HEK293T (cell line): ENCODE results near the gene ZIC2.

ENCODE experiments used
- CTCF ChIA-PET: fragments of 350-600 bp; formaldehyde crosslinking; extraction: SDS; loops from one replicate; lab custom pipeline; 2021; ENCODE audit warnings: antibody characterized with exemption, inconsistent platforms; lab: Yijun Ruan, JAX
- POLR2A ChIA-PET: fragments of 350-600 bp; formaldehyde crosslinking; extraction: SDS; loops from one replicate; lab custom pipeline; 2020; ENCODE audit warnings: antibody characterized with exemption, inconsistent platforms; lab: Yijun Ruan, JAX
- DNase-seq: peaks from one replicate; pipeline ENCODE4 v3.0.0; 2012; ENCODE audit warnings: mixed read lengths; ENCODE audit errors: extremely low spot score
- ARNT ChIP-seq: fragments of 450-650 bp; IDR thresholded peaks from 2 replicates; pipeline ENCODE4 v1.6.1; 2017; ENCODE audit warnings: mild to moderate bottlenecking
- BHLHE40 ChIP-seq: fragments of 450-650 bp; IDR thresholded peaks from 2 replicates; pipeline ENCODE4 v1.6.1; 2016; ENCODE audit warnings: mild to moderate bottlenecking, moderate library complexity, borderline replicate concordance
- CTBP1 ChIP-seq: fragments of 450-650 bp; IDR thresholded peaks from 2 replicates; pipeline ENCODE4 v1.6.1; 2016; ENCODE audit warnings: borderline replicate concordance
- ELF4 ChIP-seq: fragments of 450-650 bp; IDR thresholded peaks from 2 replicates; pipeline ENCODE4 v1.6.1; 2017; ENCODE audit warnings: antibody characterized with exemption
- FOXA1 ChIP-seq: fragments of 450-650 bp; IDR thresholded peaks from 2 replicates; pipeline ENCODE4 v1.6.1; 2016; ENCODE audit warnings: mild to moderate bottlenecking
- FOXK2 ChIP-seq: fragments of 450-650 bp; IDR thresholded peaks from 2 replicates; pipeline ENCODE4 v1.6.1; 2016; ENCODE audit warnings: mild to moderate bottlenecking
- FOXM1 ChIP-seq: fragments of 450-650 bp; IDR thresholded peaks from 2 replicates; pipeline ENCODE4 v1.6.1; 2017; ENCODE audit warnings: mild to moderate bottlenecking, borderline replicate concordance
- HDGF ChIP-seq: fragments of 450-650 bp; IDR thresholded peaks from 2 replicates; pipeline ENCODE4 v1.6.1; 2017; ENCODE audit warnings: antibody characterized with exemption, borderline replicate concordance
- L3MBTL2 ChIP-seq: fragments of 450-650 bp; conservative IDR thresholded peaks from 2 replicates; pipeline ENCODE4 v1.6.1; 2016; ENCODE audit warnings: mild to moderate bottlenecking
- LEF1 ChIP-seq: fragments of 450-650 bp; IDR thresholded peaks from 2 replicates; pipeline ENCODE4 v1.6.1; 2017; ENCODE audit warnings: mild to moderate bottlenecking, borderline replicate concordance
- NFRKB ChIP-seq: fragments of 450-650 bp; IDR thresholded peaks from 2 replicates; pipeline ENCODE4 v1.6.1; 2016; ENCODE audit warnings: mild to moderate bottlenecking, moderate library complexity
- SP1 ChIP-seq: fragments of 450-650 bp; IDR thresholded peaks from 2 replicates; pipeline ENCODE4 v1.6.1; 2017
- SUZ12 ChIP-seq: fragments of 450-650 bp; IDR thresholded peaks from 2 replicates; pipeline ENCODE4 v1.6.1; 2016; ENCODE audit warnings: mild to moderate bottlenecking
- TARDBP ChIP-seq: fragments of 450-650 bp; IDR thresholded peaks from 2 replicates; pipeline ENCODE4 v1.6.1; 2016
- ZNF384 ChIP-seq: fragments of 450-650 bp; IDR thresholded peaks from 2 replicates; pipeline ENCODE4 v1.6.1; 2016
- TF ChIP-seq, protein P1 (sequence below): fragments of 450-650 bp; IDR thresholded peaks from 2 replicates; pipeline ENCODE4 v1.6.1; 2016

ZIC2 gene

DNA sequence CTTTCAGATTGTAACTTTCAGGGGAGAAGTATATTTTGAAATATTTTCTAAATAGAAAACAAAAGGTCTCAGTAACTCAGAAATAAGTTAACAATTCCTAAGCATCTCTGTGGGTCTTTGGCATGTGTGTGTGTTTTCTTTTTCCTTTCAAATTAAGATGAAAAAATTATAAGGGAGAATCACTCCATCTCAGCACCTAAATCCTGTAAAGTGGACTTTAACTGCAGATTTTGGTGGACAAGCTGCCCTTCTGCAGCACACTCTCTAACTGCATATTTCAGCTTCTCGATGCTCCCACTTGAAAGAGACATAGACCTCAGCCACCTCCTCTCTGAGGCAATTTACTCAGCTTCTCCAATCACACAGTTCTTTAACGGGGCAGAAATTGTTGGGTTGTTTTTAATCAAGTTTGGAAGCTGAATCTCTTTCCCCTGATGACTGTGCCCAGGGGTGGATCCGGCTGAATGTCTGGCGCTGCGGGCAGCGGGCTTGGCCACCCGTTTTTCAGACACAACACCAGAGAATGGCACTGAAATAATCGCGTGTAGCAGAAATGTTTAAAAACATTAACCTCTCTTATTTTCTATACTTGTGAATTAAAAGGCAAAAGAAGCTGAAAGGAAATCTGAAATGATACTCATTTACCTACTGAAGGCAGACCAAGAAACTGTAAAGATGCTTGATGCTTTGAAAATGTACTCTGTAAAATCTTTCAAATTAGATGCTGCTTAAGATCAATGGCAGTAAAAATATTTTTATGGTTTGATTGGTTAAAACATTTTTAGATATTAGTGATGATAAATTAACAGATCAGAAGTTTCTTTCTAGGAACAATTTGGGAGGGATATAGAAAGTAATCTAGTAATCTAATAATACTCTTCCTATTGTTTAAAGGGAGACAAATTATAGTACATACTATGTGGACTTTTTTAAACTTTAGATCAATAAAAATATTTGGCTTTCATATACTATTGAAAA is 12.4 kb downstream of the ZIC2 start:
- TF ChIP-seq ELF4 = no peak
- no peak for TF ChIP-seq FOXK2
- TF ChIP-seq BHLHE40 = no peak
- TF ChIP-seq SP1 = no peak
- TF ChIP-seq FOXM1 = no peak
- no peak for TF ChIP-seq LEF1
- TF ChIP-seq SUZ12 = no peak
- no peak for TF ChIP-seq ZNF384
- no peak for TF ChIP-seq FOXA1
- TF ChIP-seq TARDBP = no peak
- no peak for TF ChIP-seq HDGF
- no peak for TF ChIP-seq ARNT
- TF ChIP-seq, protein P1, sequence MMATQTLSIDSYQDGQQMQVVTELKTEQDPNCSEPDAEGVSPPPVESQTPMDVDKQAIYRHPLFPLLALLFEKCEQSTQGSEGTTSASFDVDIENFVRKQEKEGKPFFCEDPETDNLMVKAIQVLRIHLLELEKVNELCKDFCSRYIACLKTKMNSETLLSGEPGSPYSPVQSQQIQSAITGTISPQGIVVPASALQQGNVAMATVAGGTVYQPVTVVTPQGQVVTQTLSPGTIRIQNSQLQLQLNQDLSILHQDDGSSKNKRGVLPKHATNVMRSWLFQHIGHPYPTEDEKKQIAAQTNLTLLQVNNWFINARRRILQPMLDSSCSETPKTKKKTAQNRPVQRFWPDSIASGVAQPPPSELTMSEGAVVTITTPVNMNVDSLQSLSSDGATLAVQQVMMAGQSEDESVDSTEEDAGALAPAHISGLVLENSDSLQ = no peak
- TF ChIP-seq NFRKB = no peak
- no peak for TF ChIP-seq L3MBTL2
- no peak for DNase-seq
- POLR2A ChIA-PET = interaction anchor here (1.1 to 6.2 kb wide), 2 partner anchors 13 to 23 kb away, joined by 3 to 37 read pairs; partner anchors contain the start of genes ZIC2 and ZIC5
- CTCF ChIA-PET = no interaction called here

DNA sequence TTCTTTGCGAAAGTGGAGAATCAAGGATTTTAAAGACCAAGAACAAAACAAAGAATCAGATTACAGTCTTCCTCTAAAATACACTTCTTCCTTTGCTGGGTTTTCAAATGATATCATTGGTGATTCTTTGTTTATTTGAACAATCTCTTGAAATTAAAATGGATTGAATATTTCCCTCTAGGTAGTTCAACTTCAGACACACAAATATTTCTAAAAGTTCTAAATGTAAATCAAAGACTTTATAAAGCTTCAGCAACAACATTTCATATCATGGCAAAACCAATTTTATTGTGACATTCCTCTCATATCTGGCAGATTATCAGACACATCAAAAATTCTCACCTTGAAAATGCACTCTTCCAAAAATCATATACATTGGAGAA is 13.0 kb downstream of the ZIC2 start:
- ChIA-PET POLR2A (interaction anchor here (6.2 kb wide), 1 partner anchor 24 kb away, joined by 37 read pairs; the partner anchor contains the start of gene ZIC5), CTCF (no interaction called here)
- DNase-seq = no peak
- TF ChIP-seq L3MBTL2 = no peak

DNA sequence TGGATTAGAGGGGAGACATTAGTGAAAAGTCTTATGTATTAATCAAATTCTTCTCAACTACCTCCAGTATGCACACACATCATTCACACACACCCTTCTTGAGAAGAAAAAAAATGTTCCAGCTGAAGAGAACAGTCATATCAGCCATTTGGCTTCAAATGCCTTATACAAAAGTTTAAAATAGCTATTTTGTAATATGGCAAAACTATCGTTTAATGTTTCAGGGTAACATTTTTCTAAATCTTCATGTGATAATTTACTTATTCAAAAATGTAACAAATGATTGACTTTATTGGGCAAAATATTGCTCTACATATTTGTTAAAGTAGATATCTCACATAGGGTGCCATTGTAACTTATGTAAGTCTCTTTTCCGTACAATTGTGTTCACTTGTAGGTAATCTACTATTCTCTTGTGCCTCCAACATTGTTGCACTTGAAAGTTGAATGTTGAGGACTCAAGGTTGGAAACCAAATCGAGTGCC is 13.6 kb downstream of the ZIC2 start:
- POLR2A ChIA-PET = no interaction called here

DNA sequence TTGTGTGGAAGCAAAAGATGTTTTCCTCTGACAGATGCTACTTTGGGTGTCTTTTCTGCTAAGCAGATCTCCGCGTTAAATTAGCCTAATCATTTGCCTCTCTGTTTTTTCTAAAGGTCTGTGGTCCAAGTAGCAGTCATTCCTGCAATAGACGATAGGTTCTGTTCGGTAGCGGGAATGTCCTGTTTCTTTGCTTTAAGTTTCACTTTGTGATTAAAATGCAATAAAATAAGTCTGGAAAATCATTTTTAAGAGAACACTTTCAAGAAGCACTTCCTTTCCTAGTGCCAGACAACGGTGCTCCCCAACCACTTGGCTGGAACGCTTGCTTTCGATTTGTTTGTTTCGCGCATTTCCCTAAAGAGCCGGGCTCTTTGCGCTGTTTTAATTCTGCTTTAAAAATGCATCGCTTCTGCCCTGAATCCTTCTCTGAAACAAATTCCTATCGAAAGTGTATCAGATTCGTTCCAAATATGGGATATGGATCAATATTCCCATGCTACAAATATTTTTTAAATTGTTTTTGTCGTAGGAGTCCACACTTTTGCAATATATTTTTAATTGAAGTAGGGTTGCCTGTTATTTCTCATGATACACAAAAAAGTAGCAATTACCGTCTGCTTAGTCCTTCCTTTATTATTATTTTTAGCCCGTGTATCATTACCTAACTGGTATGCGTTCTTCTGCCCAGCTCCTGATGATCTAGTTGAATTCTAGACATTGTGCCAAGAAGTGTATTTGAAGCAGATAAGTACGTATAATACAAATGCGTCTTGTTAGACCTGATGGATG is 14.2 kb downstream of the ZIC2 start:
- ChIA-PET CTCF (no interaction called here), POLR2A (interaction anchor here (0.9 kb wide), 1 partner anchor 12 kb away, joined by 3 read pairs; no protein-coding TSS in a partner anchor)
- TF ChIP-seq FOXA1 (no peak), BHLHE40 (no peak), SP1 (no peak), ZNF384 (no peak), L3MBTL2 (no peak), FOXM1 (no peak), TARDBP (no peak), ARNT (no peak), CTBP1 (no peak), NFRKB (no peak), FOXK2 (no peak), HDGF (no peak), SUZ12 (no peak), ELF4 (no peak)
- TF ChIP-seq, protein P1 = no peak
- no peak for DNase-seq

More for the DNA sequence above, 13.6 kb downstream of the ZIC2 start:
- no peak for TF ChIP-seq LEF1
- TF ChIP-seq FOXA1 = no peak
- TF ChIP-seq CTBP1 = no peak
- TF ChIP-seq NFRKB = no peak
- no peak for TF ChIP-seq FOXK2
- TF ChIP-seq SUZ12 = no peak
- TF ChIP-seq ELF4 = no peak
- no peak for TF ChIP-seq ARNT
- no peak for TF ChIP-seq TARDBP
- TF ChIP-seq FOXM1 = no peak
- no peak for TF ChIP-seq L3MBTL2
- CTCF ChIA-PET = no interaction called here
- DNase-seq = no peak

DNA sequence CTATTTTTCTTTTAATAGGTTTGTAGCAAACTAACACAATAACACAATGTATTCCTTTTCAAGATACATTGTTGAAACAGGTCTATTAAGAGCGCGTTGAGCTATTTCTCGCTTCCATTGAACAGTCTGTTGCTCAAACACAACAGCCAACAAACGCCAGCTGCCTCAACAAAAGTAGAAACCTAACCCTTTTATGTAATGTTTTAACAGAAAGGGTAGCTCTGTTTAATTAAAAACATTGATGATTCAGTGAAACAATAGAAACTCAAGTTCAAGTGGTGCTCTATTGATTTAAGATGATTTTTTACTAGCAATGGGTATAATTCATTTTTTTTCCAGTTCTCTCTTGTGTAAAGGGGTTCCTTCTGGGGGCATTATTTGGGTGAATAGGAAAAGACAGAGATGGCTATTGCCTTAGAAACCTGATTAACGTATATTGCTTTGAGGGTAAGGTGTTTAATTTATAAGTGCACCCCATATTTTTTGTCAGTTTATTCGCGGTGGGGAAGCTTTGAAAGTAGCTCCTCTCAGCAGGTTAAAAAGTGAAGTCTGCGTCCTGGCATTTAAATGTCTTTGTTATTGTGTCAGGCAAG is 14.9 kb downstream of the ZIC2 start:
- no peak for DNase-seq
- ChIA-PET CTCF (no interaction called here), POLR2A (interaction anchor here (0.9 kb wide), 1 partner anchor 13 kb away, joined by 3 read pairs; no protein-coding TSS in a partner anchor)
- TF ChIP-seq HDGF (no peak), NFRKB (no peak), SP1 (no peak), LEF1 (no peak)
- TF ChIP-seq, protein P1 = no peak
